ENCODE data around the gene CPEB3. TPM values are rescaled to one million over a fixed set of nuclear protein-coding genes. Genes with fewer than 3 reads are reported as not detected.
A peak's percentile ranks its signal among the peaks of the same experiment; 100 is the strongest.
"Not testable (repeated sequence)": the region's sequence is repeated elsewhere in the genome, so short reads cannot be mapped to it uniquely, and the experiment has no call there.

The CPEB3 gene
- total RNA-seq, 1 experiment from 2014 or later: 0.53 TPM

DNA sequence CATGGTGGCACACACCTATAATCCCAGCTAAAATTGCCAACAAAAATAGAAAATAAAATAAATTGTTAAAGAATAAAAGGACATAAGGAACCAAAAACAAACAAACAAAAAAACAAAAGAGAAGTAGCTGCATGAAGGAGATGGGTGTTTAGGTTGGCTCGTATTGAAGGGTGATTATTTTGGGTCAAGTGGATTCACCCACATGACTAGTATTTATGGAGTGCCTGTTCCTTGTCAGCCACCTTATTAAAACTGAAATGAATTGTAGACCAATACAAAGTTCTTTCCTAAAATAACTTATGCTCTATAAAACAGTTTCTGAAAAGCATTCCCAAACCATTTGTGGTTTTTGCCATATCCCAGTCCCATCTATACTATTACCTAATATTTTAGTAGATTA lies 228.6 kb downstream of the CPEB3 start:
- H3K36me3 ChIP-seq: no peaks in the 10 kb centered on the region
- H3K27me3 ChIP-seq: no peaks in the 10 kb centered on the region
- DNase-seq: no peak
- H3K4me3 ChIP-seq: no peak overlapping the region
- no peaks in the 10 kb centered on the region for H3K9me3 ChIP-seq

DNA sequence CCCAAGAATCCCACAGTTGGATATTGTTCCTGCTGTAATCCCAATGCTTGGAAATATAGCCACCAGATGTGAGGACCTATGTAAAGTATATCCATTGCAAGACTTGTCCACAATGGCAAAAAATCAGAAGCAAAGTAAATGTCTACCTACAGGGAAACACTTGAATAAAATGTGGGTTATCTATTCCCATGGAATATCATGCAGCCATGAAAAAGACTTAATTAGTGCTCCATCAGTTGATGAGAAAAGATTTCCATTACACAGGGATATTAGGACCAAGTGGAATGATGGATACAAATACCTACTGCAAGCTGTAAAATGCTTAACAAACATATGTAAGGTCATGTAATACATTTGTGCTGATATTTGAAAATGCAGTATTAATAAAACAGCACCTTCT lies 236.1 kb downstream of the CPEB3 start:
- Histone ChIP-seq H3K36me3 (no peaks in the 10 kb centered on the region), H3K27me3 (no peaks in the 10 kb centered on the region), H3K9me3 (no peaks in the 10 kb centered on the region), H3K4me3 (no peak overlapping the region)
- no peak for DNase-seq

DNA sequence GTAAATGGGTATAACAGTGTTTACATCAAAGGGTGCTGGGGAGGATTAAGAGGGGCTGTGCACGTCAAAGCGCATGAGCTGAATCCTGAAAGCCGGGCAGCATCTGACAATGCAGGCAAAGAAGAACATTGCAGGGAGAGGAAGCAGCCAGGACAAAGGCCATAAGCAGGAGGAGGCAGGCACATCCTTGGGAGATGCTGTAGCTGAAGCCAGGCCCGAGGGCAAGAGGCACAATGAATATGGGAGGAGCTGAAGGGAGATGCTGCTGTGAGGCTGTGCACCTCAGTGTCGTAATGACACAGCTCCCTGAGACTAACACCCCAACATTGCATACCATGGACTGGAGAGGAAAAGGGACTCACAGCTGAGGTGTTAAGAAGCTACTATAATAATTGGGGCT lies 238.1 kb downstream of the CPEB3 start:
- Histone ChIP-seq H3K4me3 (no peak overlapping the region), H3K9me3 (no peaks in the 10 kb centered on the region), H3K27me3 (no peaks in the 10 kb centered on the region), H3K36me3 (no peaks in the 10 kb centered on the region)
- DNase-seq: no peak

DNA sequence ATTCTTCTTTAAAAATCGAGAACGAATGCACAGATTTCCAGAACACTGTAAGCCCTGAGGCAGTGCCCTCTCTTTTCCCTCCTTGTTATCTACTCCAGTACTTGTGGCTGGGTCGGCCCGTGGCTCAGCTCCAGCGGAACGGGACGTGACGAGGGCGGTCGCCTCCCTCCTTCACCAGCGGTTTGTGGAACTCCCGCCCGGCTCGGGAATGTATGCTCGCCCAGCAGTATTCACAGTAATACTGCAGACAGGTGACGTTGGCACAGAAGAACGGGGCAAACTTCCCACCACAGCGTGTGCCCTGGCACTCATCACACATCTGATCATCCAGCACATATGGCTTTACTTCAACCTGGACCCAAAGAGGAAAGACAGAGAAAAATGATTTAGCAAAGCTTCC lies 238.8 kb downstream of the CPEB3 start:
- Histone ChIP-seq H3K4me3 (no peak overlapping the region), H3K27me3 (no peaks in the 10 kb centered on the region), H3K36me3 (no peaks in the 10 kb centered on the region), H3K9me3 (no peaks in the 10 kb centered on the region)
- DNase-seq: no peak

DNA sequence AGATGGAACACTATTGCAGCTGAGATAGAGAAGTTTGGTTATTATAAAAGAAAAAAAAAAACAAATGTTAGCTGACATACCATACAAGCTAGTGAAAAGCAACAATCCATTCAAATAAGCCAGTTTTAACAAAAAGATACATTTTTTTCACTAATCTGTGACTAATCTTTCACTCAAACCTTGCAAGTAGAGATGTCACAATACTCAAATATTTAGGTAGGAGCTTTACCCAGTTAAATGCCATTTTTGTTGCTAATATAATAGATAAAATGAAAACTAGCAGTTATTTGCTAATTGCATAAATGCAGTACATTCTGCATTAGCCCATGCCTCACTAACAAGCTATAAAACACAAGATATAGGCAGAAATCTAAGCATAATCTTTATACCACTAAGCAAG lies 243.7 kb downstream of the CPEB3 start:
- no peaks in the 10 kb centered on the region for H3K36me3 ChIP-seq
- DNase-seq: no peak
- no peak overlapping the region for H3K4me3 ChIP-seq

DNA sequence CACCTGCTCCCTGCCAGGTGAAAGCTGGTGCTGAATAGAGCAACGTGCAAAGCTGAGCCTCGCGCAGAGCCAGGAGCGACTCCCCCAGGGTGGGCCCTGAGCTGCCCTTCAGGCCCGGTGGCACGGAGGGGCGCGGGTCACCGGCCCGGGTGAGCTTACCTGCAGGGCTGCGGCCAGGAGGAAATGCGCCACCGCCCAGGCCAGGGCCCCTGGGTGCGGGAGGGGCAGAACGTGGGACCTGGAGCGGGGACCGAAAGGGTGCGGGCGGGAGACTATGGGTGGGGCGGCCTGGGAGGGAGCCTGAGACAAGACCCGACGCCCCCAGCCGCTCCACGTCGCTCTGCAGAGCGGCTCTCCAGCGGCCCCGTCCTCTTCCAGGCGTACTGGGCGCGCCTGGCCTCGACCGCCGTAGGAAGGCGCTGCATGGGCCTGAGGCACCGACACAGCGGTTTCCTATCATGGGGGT lies 245.2 kb downstream of the CPEB3 start:
- Histone ChIP-seq H3K27me3 (no peaks in the 10 kb centered on the region), H3K4me3 (no peak overlapping the region), H3K9me3 (no peaks in the 10 kb centered on the region), H3K36me3 (no peaks in the 10 kb centered on the region)
- DNase-seq: no peak

More for the DNA sequence above, 243.7 kb downstream of the CPEB3 start:
- Histone ChIP-seq H3K9me3 (no peaks in the 10 kb centered on the region), H3K27me3 (no peaks in the 10 kb centered on the region)

DNA sequence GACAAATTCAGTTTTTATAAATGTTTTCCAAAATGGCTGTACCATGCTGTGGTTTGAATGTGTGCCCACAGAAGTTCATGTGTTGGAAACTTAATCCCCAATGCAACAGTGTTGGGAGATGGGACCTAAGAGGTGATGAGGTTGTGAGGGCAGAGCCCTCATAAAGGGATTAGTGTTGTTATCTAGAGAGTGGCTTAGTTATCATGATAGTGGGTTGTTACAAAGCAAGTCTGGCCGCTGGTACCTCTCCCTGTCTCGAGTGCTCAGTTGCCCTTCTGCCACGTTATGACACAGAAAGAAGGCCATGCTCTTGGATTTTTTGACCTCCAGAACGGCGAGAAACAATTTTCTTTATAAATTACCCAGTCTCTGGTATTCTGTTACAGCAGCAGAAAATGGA lies 248.3 kb downstream of the CPEB3 start:
- H3K9me3 ChIP-seq: no peaks in the 10 kb centered on the region
- no peaks in the 10 kb centered on the region for H3K36me3 ChIP-seq
- no peak for DNase-seq
- no peaks in the 10 kb centered on the region for H3K27me3 ChIP-seq
- H3K4me3 ChIP-seq: no peak overlapping the region

DNA sequence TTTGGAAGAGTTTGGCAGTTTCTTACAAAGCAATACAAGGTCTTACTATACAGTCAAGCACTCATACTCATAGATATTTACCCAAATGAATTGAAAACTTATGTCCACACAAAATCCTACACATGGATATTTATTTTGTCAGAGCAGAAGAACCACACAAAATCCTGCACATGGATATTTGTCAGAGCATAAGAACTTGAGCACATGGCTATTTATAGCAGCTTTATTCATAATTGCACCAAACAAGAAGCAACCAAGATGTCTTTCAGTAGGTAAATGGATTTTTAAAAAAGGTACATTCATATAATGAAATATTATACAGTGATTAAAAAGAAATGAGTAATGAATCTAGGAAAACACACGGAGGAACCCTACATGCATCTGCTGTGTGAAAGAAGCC lies 251.9 kb downstream of the CPEB3 start:
- H3K4me3 ChIP-seq: no peak overlapping the region
- peaks cover 6% of the 10 kb centered on the region for H3K36me3 ChIP-seq
- no peak for DNase-seq
- no peaks in the 10 kb centered on the region for H3K9me3 ChIP-seq
- no peaks in the 10 kb centered on the region for H3K27me3 ChIP-seq

DNA sequence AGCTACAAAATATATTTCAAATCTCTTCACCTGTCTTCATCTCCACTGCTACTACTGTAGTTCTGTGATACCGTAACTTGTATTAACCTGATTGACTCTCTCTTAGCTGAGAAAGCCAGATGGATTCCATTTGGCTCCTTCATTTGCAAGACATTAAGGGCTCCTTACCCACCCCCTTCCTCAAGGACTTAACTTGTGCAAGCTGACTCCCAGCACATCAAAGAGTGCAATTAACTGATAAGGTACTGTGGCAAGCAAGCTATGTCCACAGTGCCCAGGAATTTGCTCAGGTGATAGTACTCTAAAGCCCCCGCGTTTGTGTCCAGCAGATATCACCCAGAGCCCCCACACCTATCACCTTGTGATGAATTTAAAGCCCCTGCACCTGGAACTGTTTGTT lies 257.8 kb downstream of the CPEB3 start:
- not testable (repeated sequence) for H3K4me3 ChIP-seq, DNase-seq, H3K9me3 ChIP-seq, H3K27me3 ChIP-seq
- peaks cover 43% of the 10 kb centered on the region for H3K36me3 ChIP-seq

DNA sequence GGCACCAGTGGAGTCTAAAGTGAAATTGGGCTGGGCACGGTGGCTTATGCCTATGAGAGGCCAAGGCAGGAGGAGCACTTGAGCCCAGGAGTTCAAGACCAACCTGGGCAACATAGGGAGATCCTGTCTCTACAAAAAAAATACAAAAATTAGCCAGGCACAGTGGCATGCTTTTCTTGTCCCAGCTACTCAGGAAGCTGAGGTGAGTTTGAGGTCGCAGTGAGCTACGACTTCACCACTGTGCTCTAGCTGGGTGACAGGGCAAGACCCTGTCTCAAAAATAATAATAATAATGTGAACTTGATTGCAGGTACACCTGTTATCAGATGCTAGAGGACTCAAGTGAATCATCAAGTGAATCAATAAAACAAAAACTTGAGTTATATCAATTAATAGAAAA lies 259.3 kb downstream of the CPEB3 start:
- DNase-seq: no peak
- Histone ChIP-seq H3K36me3 (peaks cover 58% of the 10 kb centered on the region), H3K9me3 (no peaks in the 10 kb centered on the region), H3K27me3 (no peaks in the 10 kb centered on the region), H3K4me3 (no peak overlapping the region)

DNA sequence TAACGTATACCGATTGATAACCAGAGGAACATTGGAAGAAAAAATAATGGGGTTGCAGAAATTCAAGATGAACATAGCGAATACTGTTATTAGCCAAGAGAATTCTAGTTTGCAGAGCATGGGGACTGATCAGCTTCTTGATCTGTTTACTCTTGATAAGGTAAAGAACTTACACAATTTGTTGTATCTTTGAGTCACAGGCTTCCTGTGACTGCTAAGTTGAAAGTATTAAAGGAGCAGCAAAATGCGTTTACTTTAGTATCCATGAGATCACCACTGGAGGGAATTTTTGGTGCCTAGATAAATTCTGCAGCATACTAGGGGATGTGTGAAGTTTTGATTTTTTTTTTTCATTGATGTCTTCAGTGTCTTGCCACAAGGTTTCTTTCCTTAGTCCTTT lies 263.7 kb downstream of the CPEB3 start:
- no peaks in the 10 kb centered on the region for H3K27me3 ChIP-seq
- no peak overlapping the region for H3K4me3 ChIP-seq
- H3K9me3 ChIP-seq: no peaks in the 10 kb centered on the region
- peaks cover 67% of the 10 kb centered on the region for H3K36me3 ChIP-seq
- DNase-seq: no peak

DNA sequence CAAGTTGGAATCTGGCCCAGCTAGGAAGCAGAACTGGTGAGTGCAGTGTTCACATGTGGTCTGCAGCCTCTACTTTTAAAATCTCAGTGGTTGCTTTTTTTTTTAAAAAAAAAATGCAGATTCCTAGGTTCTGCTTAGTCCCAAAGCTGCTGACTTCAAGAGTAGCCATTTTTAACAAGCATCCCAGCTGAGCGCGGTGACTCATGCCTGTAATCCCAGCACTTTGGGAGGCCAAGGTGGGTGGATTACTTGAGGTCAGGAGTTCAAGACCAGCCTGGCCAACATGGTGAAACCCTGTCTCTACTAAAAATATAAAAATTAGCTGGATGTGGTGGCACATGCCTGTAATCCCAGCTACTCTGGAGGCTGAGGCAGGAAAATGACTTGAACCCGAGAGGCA lies 265.5 kb downstream of the CPEB3 start:
- not testable (repeated sequence) for H3K9me3 ChIP-seq, H3K4me3 ChIP-seq, H3K27me3 ChIP-seq
- DNase-seq: peak; percentile 39
- peaks cover 67% of the 10 kb centered on the region for H3K36me3 ChIP-seq

DNA sequence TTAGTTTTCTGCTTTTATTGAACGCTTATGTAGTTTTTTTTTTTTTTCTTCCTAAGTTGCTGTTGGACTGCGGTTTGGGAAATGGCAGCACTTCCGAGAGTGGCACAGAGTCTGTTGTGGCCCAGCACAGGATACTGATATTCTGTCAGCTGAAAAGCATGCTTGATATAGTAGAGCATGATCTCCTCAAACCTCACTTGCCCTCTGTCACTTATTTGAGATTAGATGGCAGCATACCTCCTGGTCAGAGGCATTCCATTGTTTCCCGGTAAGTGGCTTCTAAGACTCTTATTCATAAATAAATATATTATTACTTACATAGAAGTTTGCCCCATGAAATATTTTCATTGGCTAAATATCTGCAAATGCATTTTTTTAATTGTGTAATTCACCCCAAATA lies 266.2 kb downstream of the CPEB3 start:
- H3K4me3 ChIP-seq: no peak overlapping the region
- H3K9me3 ChIP-seq: no peaks in the 10 kb centered on the region
- H3K27me3 ChIP-seq: no peaks in the 10 kb centered on the region
- H3K36me3 ChIP-seq: peaks cover 68% of the 10 kb centered on the region
- no peak for DNase-seq

DNA sequence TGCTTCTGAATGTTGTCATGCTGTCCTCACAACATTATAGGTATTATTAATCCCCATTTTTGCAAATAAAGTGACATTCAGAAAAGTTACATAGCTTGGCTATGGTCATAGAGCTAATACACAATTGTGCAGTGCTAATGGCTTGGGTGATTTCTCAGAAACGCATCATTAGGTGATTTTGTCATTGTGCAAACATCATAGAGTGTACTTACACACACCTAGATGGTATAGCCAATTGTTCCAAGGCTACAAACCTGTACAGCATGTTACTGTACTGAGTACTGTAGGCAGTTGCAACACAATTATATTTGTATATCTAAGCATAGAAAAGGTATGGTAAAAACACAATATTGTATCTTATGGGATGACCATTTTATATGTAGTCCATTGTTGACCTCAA lies 276.3 kb downstream of the CPEB3 start:
- Histone ChIP-seq H3K27me3 (no peaks in the 10 kb centered on the region), H3K36me3 (peaks cover 54% of the 10 kb centered on the region), H3K4me3 (no peak overlapping the region), H3K9me3 (no peaks in the 10 kb centered on the region)
- DNase-seq: no peak

DNA sequence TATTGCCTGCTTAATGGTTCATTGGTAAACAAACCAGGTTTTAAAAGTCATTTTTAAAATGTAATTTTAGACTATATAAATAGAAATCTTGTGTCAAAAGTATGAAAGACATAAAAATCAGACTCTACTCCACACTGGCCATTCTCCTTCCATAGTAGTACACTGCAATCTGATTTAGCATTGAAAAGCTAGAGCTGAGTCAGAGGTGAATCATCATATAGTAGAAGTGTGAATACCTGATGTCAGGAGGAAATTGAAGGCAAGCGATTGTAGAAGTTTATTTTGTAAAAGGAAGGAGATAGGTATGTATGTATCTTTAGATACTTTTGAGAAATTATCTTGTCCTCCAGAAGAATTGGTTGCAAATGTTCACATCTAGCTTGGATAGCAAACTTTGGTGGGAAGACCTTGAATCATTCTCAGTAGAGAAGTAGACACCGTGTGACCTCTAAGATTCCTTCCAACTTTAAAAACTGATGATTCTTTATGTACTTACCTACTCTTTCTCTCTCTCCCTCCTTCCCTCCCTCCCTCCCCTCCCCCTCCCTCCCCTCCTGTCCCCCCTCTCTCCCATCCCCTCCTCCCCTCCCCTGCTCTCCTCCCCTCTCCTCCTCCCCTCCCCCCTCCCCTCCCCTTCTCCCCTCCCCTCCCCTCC lies 279.2 kb downstream of the CPEB3 start:
- peaks cover 50% of the 10 kb centered on the region for H3K36me3 ChIP-seq
- no peaks in the 10 kb centered on the region for H3K27me3 ChIP-seq
- no peaks in the 10 kb centered on the region for H3K9me3 ChIP-seq
- no peak for DNase-seq
- no peak overlapping the region for H3K4me3 ChIP-seq

DNA sequence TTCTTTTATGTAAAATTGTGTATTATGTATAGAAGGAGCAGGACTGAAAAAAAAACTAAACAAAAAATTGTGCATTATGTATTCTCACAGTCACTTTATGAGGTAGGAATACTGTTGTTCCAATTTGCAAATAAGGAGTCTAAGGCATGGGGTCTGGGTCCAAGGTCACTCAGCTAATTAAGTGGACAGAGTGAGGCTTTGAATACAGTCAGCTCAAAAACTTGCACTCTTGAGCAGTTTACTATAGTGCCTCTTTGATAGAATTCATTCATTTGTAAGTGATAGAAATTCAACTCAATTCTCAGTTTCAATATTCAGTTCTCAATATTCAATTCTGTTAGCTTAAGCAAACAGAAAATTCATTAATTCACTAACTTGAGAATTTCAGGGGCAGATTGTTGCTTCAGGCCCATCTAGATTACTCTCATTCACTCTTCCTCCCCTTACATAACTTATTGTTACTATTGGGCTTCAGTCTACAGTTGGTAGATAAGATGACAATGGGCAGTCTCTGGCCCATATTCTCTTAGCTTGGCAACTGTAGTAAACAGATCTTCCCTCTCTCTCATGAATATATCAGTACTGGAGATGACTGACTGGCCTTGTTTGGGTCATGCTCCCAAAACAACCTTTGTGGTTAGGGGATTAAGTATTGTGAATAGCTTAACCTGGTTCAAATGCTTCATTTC lies 280.7 kb downstream of the CPEB3 start:
- H3K4me3 ChIP-seq: no peak overlapping the region
- H3K27me3 ChIP-seq: no peaks in the 10 kb centered on the region
- peaks cover 48% of the 10 kb centered on the region for H3K36me3 ChIP-seq
- H3K9me3 ChIP-seq: no peaks in the 10 kb centered on the region
- DNase-seq: no peak

DNA sequence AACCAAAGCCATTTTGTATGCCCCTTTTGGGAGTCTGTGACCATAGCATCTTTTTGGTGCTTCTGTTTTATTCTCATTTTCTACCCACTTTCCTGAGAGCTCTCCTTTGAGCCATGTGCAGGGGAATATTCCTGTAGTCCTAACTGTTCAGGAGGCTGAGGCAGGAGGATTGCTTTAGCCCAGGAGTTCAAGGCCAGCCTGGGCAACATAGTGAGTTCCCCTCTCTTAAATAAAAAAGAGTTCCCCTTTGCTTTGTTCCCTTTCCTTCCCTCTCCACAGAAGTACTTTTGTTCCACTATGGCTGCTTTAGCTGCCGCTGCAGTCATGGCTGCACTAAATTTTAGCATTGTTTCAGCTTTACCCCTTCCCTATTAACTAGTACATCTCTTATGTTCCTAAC lies 281.4 kb downstream of the CPEB3 start:
- peaks cover 42% of the 10 kb centered on the region for H3K36me3 ChIP-seq

DNA sequence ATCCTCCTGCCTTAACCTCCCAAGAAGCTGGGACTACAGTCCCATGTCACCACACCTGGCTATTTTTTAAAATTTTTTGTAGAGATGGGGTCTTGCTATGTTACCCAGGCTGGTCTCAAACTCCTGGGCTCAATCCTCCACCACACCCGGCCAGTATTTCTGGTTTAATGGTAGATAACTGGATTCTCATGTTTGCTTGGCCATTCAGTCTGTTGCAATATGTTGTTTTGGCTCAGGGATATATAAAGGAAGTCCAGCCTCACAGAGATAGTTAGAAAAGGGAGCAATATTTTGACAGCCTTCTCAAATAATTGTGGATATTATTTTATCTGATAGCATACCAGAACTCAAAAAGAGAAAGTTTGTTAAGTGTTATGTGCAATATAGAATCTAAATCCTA lies 284.9 kb downstream of the CPEB3 start:
- Histone ChIP-seq H3K4me3 (no peak overlapping the region), H3K9me3 (peaks cover 6% of the 10 kb centered on the region; the same call in 1 of the 2 replicates), H3K27me3 (no peaks in the 10 kb centered on the region), H3K36me3 (peaks cover 50% of the 10 kb centered on the region)
- DNase-seq: no peak

More for the DNA sequence above, 281.4 kb downstream of the CPEB3 start:
- H3K9me3 ChIP-seq: no peaks in the 10 kb centered on the region
- no peak for DNase-seq
- no peak overlapping the region for H3K4me3 ChIP-seq
- no peaks in the 10 kb centered on the region for H3K27me3 ChIP-seq
